RCC 7860 (cell line): ENCODE measurements around the gene LRRIQ3.
A peak's percentile ranks its signal among the peaks of the same experiment; 100 is the strongest.
"Not testable (repeated sequence)": the region's sequence is repeated elsewhere in the genome, so short reads cannot be mapped to it uniquely, and the experiment has no call there.

Source experiments
- DNase-seq: peaks from one replicate; pipeline ENCODE4 v3.0.0-alpha.2; 2015; ENCODE audit warnings: low spot score
- FAIRE-seq: peaks from 2 replicates; lab custom pipeline; 2012; peaks lifted over from hg19 to GRCh38; lab: Jason Lieb, UNC

LRRIQ3 gene

DNA sequence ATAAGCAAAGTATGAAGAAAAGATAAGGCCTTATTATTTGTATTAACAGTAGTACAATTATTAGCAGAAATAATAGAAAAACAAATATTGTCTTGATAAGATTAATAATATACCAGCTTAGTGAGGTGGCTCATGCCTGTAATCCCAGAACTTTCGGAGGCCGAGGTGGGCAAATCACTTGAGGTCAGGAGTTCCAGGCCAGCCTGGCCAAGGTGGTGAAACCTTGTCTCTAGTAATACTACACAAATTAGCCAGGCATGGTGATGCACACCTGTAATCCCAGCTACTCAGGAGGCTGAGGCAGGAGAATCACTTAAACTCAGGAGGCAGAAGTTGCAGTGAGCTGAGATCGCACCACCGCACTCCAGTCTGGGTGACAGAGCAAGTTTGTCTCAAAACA is 80.6 kb downstream of the LRRIQ3 start:
- not testable (repeated sequence) for FAIRE-seq, DNase-seq

DNA sequence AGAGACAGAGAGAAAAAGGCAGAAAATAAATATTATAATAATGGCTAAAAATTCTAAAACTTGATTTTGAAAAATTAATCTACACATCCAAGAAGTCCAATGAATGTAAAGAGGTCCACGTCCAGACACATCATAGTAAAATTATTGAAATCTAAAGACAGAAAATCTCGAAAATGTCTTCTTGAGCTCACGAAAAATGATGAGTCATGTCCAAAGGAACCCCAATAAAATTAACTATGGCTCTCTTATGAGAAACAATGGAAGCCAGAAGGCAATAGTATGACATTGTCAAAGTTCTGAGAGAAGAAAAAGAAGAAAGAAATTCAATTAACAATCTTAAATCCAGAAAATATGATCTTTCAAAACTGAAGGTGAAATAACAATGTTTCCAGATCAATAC is 84.6 kb downstream of the LRRIQ3 start:
- DNase-seq, result no peak
- no peak for FAIRE-seq

GRCh38 chr1:74107394-74107793 is 90.6 kb downstream of the LRRIQ3 start:
- DNase-seq (no peak), FAIRE-seq (peak; percentile 56)

DNA sequence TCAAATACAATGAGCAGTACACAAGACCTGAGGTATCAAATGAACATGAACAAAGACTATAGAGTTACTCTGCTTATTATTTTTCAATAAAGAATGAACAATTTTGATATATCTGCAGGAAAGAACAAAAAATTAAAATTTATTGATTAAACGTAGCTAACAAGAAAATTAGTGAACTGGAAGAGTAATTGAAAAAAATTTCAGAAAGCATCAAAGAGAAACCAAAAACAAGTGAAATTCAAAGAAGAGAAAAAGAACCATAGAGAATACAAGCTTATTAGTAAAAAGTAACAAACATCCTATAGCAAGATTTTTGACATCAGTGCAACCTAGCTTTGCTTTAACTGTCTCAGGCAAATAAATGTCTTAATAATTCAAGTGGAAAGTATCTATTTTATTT is 106.6 kb downstream of the LRRIQ3 start:
- FAIRE-seq (no peak), DNase-seq (no peak)

- DNase-seq (peak; percentile 33), FAIRE-seq (peak; percentile 75)
These were observed 114.8 kb downstream of the LRRIQ3 start for GRCh38 chr1:74083128-74083527.

DNA sequence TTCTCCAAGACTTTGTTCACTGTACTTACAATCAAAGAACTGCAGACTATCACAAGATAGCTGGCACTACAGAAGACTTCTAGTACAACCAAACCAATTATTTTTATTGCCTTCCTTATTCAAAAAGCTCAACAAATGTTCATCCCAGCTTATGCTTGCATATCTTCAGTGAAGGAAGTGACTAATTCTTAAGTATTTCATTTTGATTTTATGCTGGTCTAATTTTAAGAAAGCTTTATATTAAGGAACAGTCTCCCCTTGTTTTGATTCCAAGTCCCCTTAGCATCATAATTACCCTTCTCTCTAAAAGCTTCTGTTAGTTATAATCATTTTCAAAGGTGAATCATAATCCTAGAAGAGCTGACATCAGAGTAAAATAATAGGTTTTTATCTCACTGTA is 132.9 kb downstream of the LRRIQ3 start:
- DNase-seq, result no peak
- FAIRE-seq, result no peak

DNA sequence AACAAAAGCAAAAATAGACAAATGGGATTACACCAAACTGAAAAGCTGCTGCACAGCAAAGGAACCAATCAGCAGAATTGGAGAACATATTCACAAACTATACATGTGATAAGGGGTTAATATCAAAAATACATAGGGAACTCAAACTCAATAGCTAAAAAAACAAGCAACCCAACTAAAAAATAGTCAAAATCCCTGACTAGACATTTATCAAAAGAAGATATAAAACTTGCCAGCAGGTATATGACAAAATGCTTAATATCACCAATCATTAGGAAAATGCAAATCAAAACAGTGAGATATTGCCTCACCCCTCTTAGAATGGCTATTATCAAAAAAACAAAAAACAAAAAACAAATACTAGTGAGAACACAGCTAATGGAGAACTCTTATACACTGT is 140.3 kb downstream of the LRRIQ3 start:
- no peak for DNase-seq
- no peak for FAIRE-seq

DNA sequence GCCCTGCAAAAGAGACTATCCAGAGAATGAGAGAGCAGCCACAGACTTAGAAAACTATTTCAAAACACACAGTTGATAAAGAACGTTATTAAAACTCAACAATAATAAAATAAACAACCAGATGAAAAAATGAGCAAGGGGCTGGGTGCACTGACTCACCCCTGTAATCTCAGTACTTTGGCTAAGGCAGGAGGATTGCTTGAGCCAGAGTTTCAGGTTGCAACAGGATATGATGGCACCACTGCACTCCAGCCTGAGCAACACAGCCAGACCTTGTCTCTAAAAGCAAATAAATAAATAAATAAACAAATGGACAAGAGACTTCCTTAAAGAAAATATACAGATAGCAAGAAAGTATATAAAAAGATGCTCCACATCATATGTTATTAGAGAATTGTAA is 144.6 kb downstream of the LRRIQ3 start:
- DNase-seq (no peak), FAIRE-seq (no peak)

- DNase-seq (no peak), FAIRE-seq (no peak)
These were observed 147.6 kb downstream of the LRRIQ3 start for GRCh38 chr1:74050386-74050785.

- FAIRE-seq, result no peak
These were observed 159.9 kb downstream of the LRRIQ3 start for GRCh38 chr1:74038042-74038441.

DNA sequence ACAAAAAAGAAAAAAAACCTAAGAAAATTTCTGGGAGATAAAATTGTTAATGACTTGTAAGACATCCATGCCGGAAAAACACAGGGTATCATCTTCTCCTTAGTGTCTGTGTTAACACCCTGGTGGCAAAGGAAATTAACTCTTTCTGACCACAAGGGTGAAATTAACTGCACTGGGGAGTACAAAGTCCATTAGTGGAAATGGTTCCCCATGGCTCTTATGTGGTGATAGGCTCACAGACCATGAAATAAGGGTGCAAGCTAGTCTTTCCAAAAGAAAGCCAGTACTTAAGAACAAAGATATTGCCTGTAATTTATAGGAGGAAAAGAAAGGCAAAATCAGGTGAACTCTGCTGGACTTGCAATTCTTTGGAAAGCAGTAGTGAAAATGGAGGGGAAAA is 185.4 kb downstream of the LRRIQ3 start:
- DNase-seq, result no peak
- no peak for FAIRE-seq

More at GRCh38 chr1:74038042-74038441, 159.9 kb downstream of the LRRIQ3 start:
- no peak for DNase-seq

- DNase-seq (no peak), FAIRE-seq (no peak)
These were observed 186.2 kb downstream of the LRRIQ3 start for GRCh38 chr1:74011736-74012135.

GRCh38 chr1:74010206-74010605 is 187.8 kb downstream of the LRRIQ3 start:
- DNase-seq (no peak), FAIRE-seq (no peak)

GRCh38 chr1:74005533-74005932 is 192.4 kb downstream of the LRRIQ3 start:
- DNase-seq, result no peak
- no peak for FAIRE-seq

- FAIRE-seq, result no peak
- DNase-seq, result no peak
These were observed 194.2 kb downstream of the LRRIQ3 start for GRCh38 chr1:74003806-74004205.

GRCh38 chr1:73998348-73998959 is 199.5 kb downstream of the LRRIQ3 start:
- peak; percentile 87 for FAIRE-seq
- peak; percentile 66 for DNase-seq

DNA sequence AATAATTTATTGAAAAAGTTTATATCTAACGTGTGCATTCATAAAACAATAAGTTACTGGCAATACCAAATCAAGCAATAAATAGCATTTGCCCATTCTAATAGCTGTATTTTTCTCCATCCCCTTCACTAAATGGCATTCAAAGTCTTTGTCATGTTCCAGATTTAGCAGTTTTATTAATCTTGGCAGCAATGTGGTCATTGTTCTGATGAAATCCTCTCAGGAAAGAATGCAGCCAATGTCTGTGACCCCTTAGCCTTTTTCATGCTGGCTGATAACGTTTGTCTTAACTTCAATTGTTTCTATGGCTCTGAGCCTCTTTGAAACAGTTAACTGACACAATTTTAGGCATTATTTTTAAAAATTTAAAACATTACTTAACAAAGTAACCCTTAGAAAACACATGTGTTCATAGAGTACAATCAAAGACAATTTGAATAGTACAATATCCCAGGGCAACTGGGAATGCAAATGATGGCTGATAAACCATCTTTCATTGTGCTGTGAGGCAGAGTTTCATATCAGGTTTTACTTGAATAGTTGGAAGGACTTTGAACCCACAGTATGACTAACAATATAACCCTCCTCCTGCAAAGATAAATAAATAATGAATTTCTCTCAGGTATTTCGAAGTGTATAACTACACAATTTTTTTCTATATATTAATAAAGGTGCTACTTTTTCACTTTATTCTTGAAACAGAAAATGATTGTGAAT is 217.5 kb downstream of the LRRIQ3 start:
- peak; percentile 91 for FAIRE-seq

GRCh38 chr1:73979684-73980083 is 218.3 kb downstream of the LRRIQ3 start:
- DNase-seq (no peak), FAIRE-seq (no peak)

More for the DNA sequence above, 217.5 kb downstream of the LRRIQ3 start:
- peak; percentile 77 for DNase-seq

DNA sequence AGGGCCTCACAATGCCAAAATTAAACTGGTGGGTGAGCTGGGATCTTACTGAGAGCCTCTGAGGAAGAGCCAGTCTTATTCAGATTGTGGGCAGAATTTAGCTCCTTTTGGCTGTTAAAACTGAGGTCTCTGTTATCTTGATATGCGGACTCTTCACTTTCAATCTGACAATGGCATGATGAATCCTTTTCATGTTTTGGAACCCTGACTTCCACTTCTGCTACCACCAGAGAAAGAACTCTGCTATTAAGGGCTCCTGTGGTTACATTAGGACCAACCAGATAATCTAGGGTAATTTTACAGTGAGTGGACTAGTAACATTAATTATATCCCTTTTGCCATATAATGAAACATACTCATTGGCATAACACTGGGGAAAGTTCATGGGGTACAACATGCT is 219.0 kb downstream of the LRRIQ3 start:
- no peak for DNase-seq
- no peak for FAIRE-seq
